Measurements from ENCODE around the gene NATD1. TPM values are rescaled to one million over a fixed set of nuclear protein-coding genes. Genes with fewer than 3 reads are reported as not detected.
A peak's percentile ranks its signal among the peaks of the same experiment; 100 is the strongest.

The NATD1 gene
- polyA plus RNA-seq, 1 experiment = 13.3 TPM

- POLR2A ChIA-PET = no interaction called here
- no peak for DNase-seq (ENCODE audit: low read depth)
- CTCF ChIA-PET = interaction anchor here (0.6 to 3.0 kb wide), 12 partner anchors 10 to 111 kb away, joined by 3 to 19 read pairs (median 4); no protein-coding TSS in a partner anchor
- TF ChIP-seq CTCF (IDR thresholded peaks at IDR 0.05; ENCODE audit: insufficient read depth, low read depth, low read length) = no peak
- H3K36me3 ChIP-seq (ENCODE audit: control insufficient read depth, insufficient read depth, low read length) = peaks cover 6% of the 10 kb centered on the region
- no peak overlapping the region for H3K4me3 ChIP-seq (ENCODE audit: low read depth, low read length)
- H3K27me3 ChIP-seq (ENCODE audit: control insufficient read depth, insufficient read depth, low read length) = no peaks in the 10 kb centered on the region
Observed at GRCh38 chr17:21240369-21241055, 12.7 kb downstream of the NATD1 start.

DNA sequence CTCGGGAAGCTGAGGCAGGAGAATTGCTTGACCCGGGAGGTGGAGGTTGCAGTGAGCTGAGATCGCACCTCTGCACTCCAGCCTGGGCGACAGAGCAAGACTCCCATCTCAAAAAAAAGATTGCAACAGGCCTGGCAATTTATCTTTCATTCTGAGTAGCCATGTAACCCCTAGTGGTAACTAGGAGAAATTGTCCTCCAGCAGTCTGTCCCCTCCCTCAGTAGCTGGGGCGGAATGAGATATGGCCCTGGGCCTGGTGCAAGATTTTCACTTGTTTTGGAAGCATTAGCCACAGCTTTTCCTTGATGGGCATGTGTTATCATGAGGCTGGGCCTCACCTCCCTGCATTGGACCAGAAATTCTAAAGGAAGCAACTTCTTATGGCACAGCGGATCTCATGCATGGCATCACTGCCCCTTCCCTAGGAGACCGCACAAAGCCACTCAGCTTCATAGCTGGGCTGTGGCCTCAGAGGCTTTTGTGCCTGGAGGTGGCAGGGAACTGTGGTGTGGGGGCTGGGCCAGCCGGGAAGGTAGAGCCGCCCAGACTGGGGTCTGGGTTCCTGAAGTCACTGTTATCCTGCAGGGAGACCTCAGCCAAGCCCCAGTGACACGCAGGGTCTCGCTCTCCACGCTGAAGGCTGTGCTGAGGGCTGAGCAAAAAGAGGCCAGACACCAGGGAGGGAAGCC lies 13.4 kb downstream of the NATD1 start:
- H3K27me3 ChIP-seq (ENCODE audit: control insufficient read depth, insufficient read depth, low read length) = no peaks in the 10 kb centered on the region
- DNase-seq (ENCODE audit: low read depth) = no peak
- CTCF ChIA-PET = interaction anchor here (0.6 to 3.0 kb wide), 12 partner anchors 9 to 120 kb away, joined by 3 to 19 read pairs (median 4); no protein-coding TSS in a partner anchor
- POLR2A ChIA-PET = no interaction called here
- H3K4me3 ChIP-seq (ENCODE audit: low read depth, low read length) = no peak overlapping the region
- peak; percentile 53 for TF ChIP-seq CTCF (IDR thresholded peaks at IDR 0.05; ENCODE audit: insufficient read depth, low read depth, low read length)
- peaks cover 6% of the 10 kb centered on the region for H3K36me3 ChIP-seq (ENCODE audit: control insufficient read depth, insufficient read depth, low read length)

DNA sequence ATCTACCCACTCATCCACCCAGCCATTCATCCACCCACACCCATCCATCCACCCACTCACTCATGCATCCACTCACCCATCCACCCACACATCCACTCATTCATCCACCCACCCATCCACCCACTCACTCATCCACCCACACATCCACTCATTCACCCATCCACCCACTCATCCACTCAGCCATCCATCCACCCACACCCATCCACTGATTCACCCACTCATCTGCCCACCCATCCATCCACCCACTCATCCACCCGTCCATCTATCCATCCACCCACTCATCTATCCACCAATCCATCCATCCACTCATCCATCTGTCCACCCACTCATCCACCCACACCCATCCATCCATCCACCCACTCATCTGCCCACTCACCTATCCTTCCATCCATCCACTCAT lies 17.3 kb downstream of the NATD1 start:
- Histone ChIP-seq H3K4me3 (ENCODE audit: low read depth, low read length) (no peak overlapping the region), H3K36me3 (ENCODE audit: control insufficient read depth, insufficient read depth, low read length) (no peaks in the 10 kb centered on the region; the same call in 1 of the 2 replicates), H3K27me3 (ENCODE audit: control insufficient read depth, insufficient read depth, low read length) (no peaks in the 10 kb centered on the region)
- POLR2A ChIA-PET = no interaction called here
- CTCF ChIA-PET = no interaction called here
- no peak for DNase-seq (ENCODE audit: low read depth)
- no peak for TF ChIP-seq CTCF (IDR thresholded peaks at IDR 0.05; ENCODE audit: insufficient read depth, low read depth, low read length)

- no peak for DNase-seq (ENCODE audit: low read depth)
- TF ChIP-seq CTCF (IDR thresholded peaks at IDR 0.05; ENCODE audit: insufficient read depth, low read depth, low read length) = no peak
- ChIA-PET POLR2A (no interaction called here), CTCF (no interaction called here)
- Histone ChIP-seq H3K27me3 (ENCODE audit: control insufficient read depth, insufficient read depth, low read length) (no peaks in the 10 kb centered on the region), H3K36me3 (ENCODE audit: control insufficient read depth, insufficient read depth, low read length) (no peaks in the 10 kb centered on the region), H3K4me3 (ENCODE audit: low read depth, low read length) (no peak overlapping the region)
Observed at GRCh38 chr17:21233581-21234347, 19.4 kb downstream of the NATD1 start.

Measured in BJ (cell line).